Karpas-422 (cell line): ENCODE results near the gene TRABD. TPM values are rescaled to one million over a fixed set of nuclear protein-coding genes. Genes with fewer than 3 reads are reported as not detected.
A peak's percentile ranks its signal among the peaks of the same experiment; 100 is the strongest.

ENCODE experiments used
- DNase-seq: peaks from one replicate; pipeline ENCODE4 v3.0.0-alpha.2; 2015
- H2AFZ ChIP-seq: fragments of 200-600 bp; sonication (generic); 2 replicates; pipeline ENCODE4 v1.6.1; 2014; ENCODE audit warnings: antibody characterized with exemption, low read length, mixed read lengths
- H3K27ac ChIP-seq: fragments of 200-600 bp; sonication (generic); 2 replicates; pipeline ENCODE4 v1.5.1; 2014; ENCODE audit warnings: mild to moderate bottlenecking, low read length, moderate library complexity
- H3K27me3 ChIP-seq: fragments of 200-600 bp; sonication (generic); 2 replicates; pipeline ENCODE4 v1.6.1; 2014; ENCODE audit warnings: low read length, mixed read lengths
- H3K36me3 ChIP-seq: fragments of 200-600 bp; sonication (generic); 2 replicates; pipeline ENCODE4 v1.6.1; 2014; ENCODE audit warnings: low read length, mixed read lengths; ENCODE audit not compliant: insufficient read depth
- H3K4me1 ChIP-seq: fragments of 200-600 bp; sonication (generic); 2 replicates; pipeline ENCODE4 v1.6.1; 2014; ENCODE audit warnings: mild to moderate bottlenecking, low read length, mixed read lengths
- H3K4me2 ChIP-seq: fragments of 200-600 bp; sonication (generic); 2 replicates; pipeline ENCODE4 v1.6.1; 2014; ENCODE audit warnings: low read length, low read depth, mild to moderate bottlenecking; ENCODE audit not compliant: poor library complexity, severe bottlenecking
- H3K4me3 ChIP-seq: fragments of 200-600 bp; sonication (generic); 2 replicates; pipeline ENCODE4 v1.5.1; 2014; ENCODE audit warnings: mild to moderate bottlenecking, antibody characterized with exemption, low read length, mixed read lengths
- H3K79me2 ChIP-seq: fragments of 200-600 bp; sonication (generic); 2 replicates; pipeline ENCODE4 v1.6.1; 2014; ENCODE audit warnings: mild to moderate bottlenecking, low read length, mixed read lengths
- H3K9ac ChIP-seq: fragments of 200-600 bp; sonication (generic); 2 replicates; pipeline ENCODE4 v1.6.0; 2014; ENCODE audit warnings: low read length
- H3K9me2 ChIP-seq: fragments of 200-600 bp; sonication (generic), shearing (Covaris generic); replicated peaks from 2 replicates; pipeline ENCODE4 v1.6.0; 2014; ENCODE audit warnings: mild to moderate bottlenecking, low read length, moderate library complexity; ENCODE audit not compliant: insufficient read depth
- H3K9me3 ChIP-seq: fragments of 300-700, 200-600 bp; sonication (generic); 2 replicates; pipeline ENCODE4 v1.6.1; 2014; ENCODE audit warnings: low read length, mixed read lengths
- H4K20me1 ChIP-seq: fragments of 200-600 bp; sonication (generic); 2 replicates; pipeline ENCODE4 v1.6.1; 2014; ENCODE audit warnings: mild to moderate bottlenecking, antibody characterized with exemption, low read length, low read depth; ENCODE audit not compliant: insufficient read depth
- total RNA-seq: library from RNA; depleted of rRNA; stranded (reverse); fragments of >200 nt; shearing (Covaris generic); gene quantifications from 2 replicates; pipeline ENCODE4 v1.2.3, GENCODE V29; 2014; ENCODE audit warnings: low replicate concordance; rRNA removed

The TRABD gene
- total RNA-seq, 1 experiment from 2014 or later: 46.7 TPM

- Histone ChIP-seq H3K79me2 (peaks cover 61% of the 10 kb centered on the region), H3K4me1 (peaks cover 76% of the 10 kb centered on the region), H3K4me3 (peak overlapping the region; percentile 71), H3K9me3 (no peaks in the 10 kb centered on the region), H2AFZ (no peak overlapping the region), H3K9ac (peak overlapping the region; percentile 72), H3K4me2 (peak overlapping the region; percentile 92), H4K20me1 (peaks cover 36% of the 10 kb centered on the region; the same call in 1 of the 2 replicates), H3K27me3 (no peaks in the 10 kb centered on the region), H3K9me2 (no peaks in the 10 kb centered on the region), H3K27ac (no peak overlapping the region), H3K36me3 (peaks cover 10% of the 10 kb centered on the region; the same call in 1 of the 2 replicates)
- no peak for DNase-seq
These were observed 60.8 kb downstream of the TRABD start for GRCh38 chr22:50246242-50247175.

DNA sequence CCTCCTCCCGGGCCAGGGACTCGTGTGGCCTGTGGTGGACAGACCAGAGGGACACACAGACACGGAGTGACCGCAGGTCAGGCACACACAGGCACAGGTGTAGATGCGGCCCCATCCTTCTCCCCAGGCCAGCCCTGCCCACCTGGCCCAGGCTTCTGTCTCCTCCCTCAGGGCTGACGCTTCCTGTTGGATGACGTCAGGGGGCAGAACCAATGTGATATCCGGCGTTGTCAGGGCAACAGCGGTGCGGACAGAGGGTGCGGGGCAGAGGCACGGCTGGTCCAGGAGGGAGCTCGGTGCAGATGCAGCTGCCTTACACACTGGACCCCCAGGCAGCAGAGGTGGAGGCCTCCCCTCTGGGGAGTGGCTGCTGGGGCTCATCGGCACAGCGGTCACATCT, 62.0 kb downstream of the TRABD start:
- H3K4me3 ChIP-seq: peak overlapping the region; percentile 31; the same call in 1 of the 2 replicates
- DNase-seq: peak; percentile 96
- H3K27me3 ChIP-seq: no peaks in the 10 kb centered on the region
- peaks cover 49% of the 10 kb centered on the region for H3K79me2 ChIP-seq
- H3K4me2 ChIP-seq: peak overlapping the region; percentile 42
- no peak overlapping the region for H3K27ac ChIP-seq
- H3K9me3 ChIP-seq: no peaks in the 10 kb centered on the region
- no peaks in the 10 kb centered on the region for H3K9me2 ChIP-seq
- no peak overlapping the region for H2AFZ ChIP-seq
- H3K36me3 ChIP-seq: peaks cover 10% of the 10 kb centered on the region; the same call in 1 of the 2 replicates
- H3K4me1 ChIP-seq: peaks cover 76% of the 10 kb centered on the region
- peak overlapping the region; percentile 54 for H3K9ac ChIP-seq
- peaks cover 34% of the 10 kb centered on the region; the same call in 1 of the 2 replicates for H4K20me1 ChIP-seq

DNA sequence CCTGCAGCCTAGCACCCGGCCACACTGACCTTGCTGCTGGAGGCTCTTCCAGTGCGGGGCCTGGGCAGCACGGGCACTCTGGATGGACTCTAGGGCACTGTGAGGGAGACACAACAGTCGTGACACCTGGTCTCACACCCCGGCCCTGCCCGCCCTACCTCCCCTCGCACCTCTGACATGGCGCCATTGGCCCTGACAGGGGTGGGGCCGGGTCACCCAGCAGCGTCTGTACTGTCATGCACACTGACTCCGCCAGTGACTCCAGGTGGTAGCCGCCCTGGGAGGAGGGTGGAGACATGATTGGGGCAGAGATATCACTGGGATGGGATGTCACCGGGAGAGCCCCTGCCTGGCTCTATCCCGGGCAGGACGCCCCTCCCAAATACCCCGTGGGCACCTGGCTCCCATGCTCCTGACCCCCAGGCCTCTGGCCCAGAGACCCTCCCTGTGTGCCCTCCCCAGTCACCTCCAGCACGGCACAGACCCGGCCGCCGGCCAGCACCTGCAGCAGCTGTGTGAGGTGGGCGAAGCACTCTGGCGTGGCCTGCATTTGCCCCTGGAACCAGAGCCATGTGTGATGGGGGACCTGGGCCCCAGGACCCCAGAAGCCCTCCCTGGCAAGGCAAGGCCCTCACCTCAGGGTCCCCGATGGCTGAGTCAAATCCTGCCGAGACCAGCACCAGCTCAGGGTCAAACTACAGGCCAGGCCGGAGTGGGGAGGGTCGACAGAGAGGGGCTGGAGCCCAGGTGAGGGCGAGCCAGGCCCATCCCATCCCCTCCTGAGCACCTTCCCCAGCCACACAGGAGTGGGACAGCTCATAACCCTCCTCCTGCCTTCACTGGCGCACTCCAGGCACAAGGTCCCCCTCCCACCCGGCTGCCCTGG, 62.7 kb downstream of the TRABD start:
- Histone ChIP-seq H3K9ac (no peak overlapping the region), H3K79me2 (peaks cover 43% of the 10 kb centered on the region), H3K4me3 (no peak overlapping the region; the same call in 1 of the 2 replicates), H3K27ac (no peak overlapping the region), H2AFZ (no peak overlapping the region), H3K4me1 (peaks cover 69% of the 10 kb centered on the region), H3K36me3 (peaks cover 10% of the 10 kb centered on the region; the same call in 1 of the 2 replicates), H4K20me1 (peaks cover 34% of the 10 kb centered on the region; the same call in 1 of the 2 replicates), H3K9me2 (no peaks in the 10 kb centered on the region), H3K27me3 (no peaks in the 10 kb centered on the region), H3K4me2 (peak overlapping the region; percentile 42), H3K9me3 (no peaks in the 10 kb centered on the region)
- no peak for DNase-seq

Other genes with a start within 250 kb of the TRABD start
- gene PIM3, start 225.1 kb upstream of the TRABD start, total RNA-seq: 15.4 and 41.1 TPM in 2 replicates
- not detected in 2 replicates for gene IL17REL, start 173.1 kb upstream of the TRABD start, total RNA-seq
- gene TTLL8, start 127.6 kb upstream of the TRABD start, total RNA-seq: not detected in 2 replicates
- not detected in 2 replicates for gene MLC1, start 100.5 kb upstream of the TRABD start, total RNA-seq
- gene MOV10L1, start 95.9 kb upstream of the TRABD start, total RNA-seq: 2.9 TPM in 1 of 2 replicates, not detected in the other
- gene PANX2, start 15.2 kb upstream of the TRABD start, total RNA-seq: not detected in 2 replicates
- gene SELENOO, start 15.1 kb downstream of the TRABD start, total RNA-seq: 20.0 and 64.1 TPM in 2 replicates
- gene TUBGCP6, start 59.1 kb downstream of the TRABD start, total RNA-seq: 16.9 and 32.5 TPM in 2 replicates
- 42.3 and 89.8 TPM in 2 replicates for gene HDAC10, start 65.4 kb downstream of the TRABD start, total RNA-seq
- 45.4 and 110 TPM in 2 replicates for gene MAPK12, start 75.8 kb downstream of the TRABD start, total RNA-seq
- 6.4 and 15.8 TPM in 2 replicates for gene MAPK11, start 84.5 kb downstream of the TRABD start, total RNA-seq
- gene PLXNB2, start 121.7 kb downstream of the TRABD start, total RNA-seq: 2.6 and 7.8 TPM in 2 replicates
- gene DENND6B, start 141.1 kb downstream of the TRABD start, total RNA-seq: 0.90 and 2.7 TPM in 2 replicates
- gene PPP6R2, start 157.4 kb downstream of the TRABD start, total RNA-seq: 32.9 and 78.0 TPM in 2 replicates